ENCODE results near the gene SCAF11. TPM values are rescaled to one million over a fixed set of nuclear protein-coding genes. Genes with fewer than 3 reads are reported as not detected.
"Not testable (repeated sequence)": the region's sequence is repeated elsewhere in the genome, so short reads cannot be mapped to it uniquely, and the experiment has no call there.

Gene SCAF11
- total RNA-seq, 2 experiments from 2014 or later: 130 TPM

DNA sequence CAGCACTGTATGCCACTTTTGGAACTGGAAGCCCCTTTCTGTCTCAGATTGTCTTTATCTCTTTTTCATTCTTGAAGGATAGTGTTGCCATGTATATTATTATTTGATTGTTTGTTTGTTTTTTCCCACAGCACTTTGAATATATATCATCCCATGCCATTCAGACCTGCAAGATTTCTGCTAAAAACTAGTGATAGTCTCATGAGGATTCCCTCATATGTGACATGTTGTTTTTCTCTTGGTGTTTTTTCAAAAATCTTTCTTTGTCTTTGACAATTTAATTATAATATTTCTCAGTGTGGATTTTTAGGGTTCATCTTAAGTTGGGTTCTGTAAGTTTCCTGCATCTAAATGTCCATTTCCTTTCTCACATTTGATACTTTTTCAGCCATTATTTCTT is 36.8 kb upstream of the SCAF11 start:
- Histone ChIP-seq H3K27ac (ENCODE audit: low read depth, low read length, poor library complexity, severe bottlenecking) (no peak overlapping the region), H3K9me2 (ENCODE audit: insufficient read depth, low read length) (no peaks in the 10 kb centered on the region), H3K4me3 (ENCODE audit: low read depth, low read length, poor library complexity, severe bottlenecking) (no peak overlapping the region), H4K20me1 (ENCODE audit: insufficient read depth, low read length) (no peaks in the 10 kb centered on the region), H3K4me2 (ENCODE audit: low read length) (no peak overlapping the region), H3K4me1 (ENCODE audit: insufficient read depth, low read length, poor library complexity, severe bottlenecking) (no peaks in the 10 kb centered on the region), H3K79me2 (ENCODE audit: insufficient read depth, low read depth, low read length) (no peaks in the 10 kb centered on the region), H3K9me3 (ENCODE audit: low read length) (peaks cover 11% of the 10 kb centered on the region; the same call in 1 of the 2 replicates), H3K36me3 (ENCODE audit: insufficient read depth, low read length) (no peaks in the 10 kb centered on the region), H2AFZ (ENCODE audit: low read length) (no peak overlapping the region)
- no peak for DNase-seq (ENCODE audit: low spot score)
- TF ChIP-seq, protein P1, sequence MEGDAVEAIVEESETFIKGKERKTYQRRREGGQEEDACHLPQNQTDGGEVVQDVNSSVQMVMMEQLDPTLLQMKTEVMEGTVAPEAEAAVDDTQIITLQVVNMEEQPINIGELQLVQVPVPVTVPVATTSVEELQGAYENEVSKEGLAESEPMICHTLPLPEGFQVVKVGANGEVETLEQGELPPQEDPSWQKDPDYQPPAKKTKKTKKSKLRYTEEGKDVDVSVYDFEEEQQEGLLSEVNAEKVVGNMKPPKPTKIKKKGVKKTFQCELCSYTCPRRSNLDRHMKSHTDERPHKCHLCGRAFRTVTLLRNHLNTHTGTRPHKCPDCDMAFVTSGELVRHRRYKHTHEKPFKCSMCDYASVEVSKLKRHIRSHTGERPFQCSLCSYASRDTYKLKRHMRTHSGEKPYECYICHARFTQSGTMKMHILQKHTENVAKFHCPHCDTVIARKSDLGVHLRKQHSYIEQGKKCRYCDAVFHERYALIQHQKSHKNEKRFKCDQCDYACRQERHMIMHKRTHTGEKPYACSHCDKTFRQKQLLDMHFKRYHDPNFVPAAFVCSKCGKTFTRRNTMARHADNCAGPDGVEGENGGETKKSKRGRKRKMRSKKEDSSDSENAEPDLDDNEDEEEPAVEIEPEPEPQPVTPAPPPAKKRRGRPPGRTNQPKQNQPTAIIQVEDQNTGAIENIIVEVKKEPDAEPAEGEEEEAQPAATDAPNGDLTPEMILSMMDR (conservative IDR thresholded peaks at IDR 0.05; ENCODE audit: low read length): no peak
- ChIA-PET POLR2A (interaction anchor here (0.7 kb wide), 1 partner anchor 27 kb away, joined by 3 read pairs; no protein-coding TSS in a partner anchor), CTCF (ENCODE audit: unreplicated experiment) (no interaction called here)
- intact Hi-C loops (cut with micrococcal nuclease; ENCODE audit: unreplicated experiment): no loop called here
- BruUV-seq (replicated peaks): no TSS peak

DNA sequence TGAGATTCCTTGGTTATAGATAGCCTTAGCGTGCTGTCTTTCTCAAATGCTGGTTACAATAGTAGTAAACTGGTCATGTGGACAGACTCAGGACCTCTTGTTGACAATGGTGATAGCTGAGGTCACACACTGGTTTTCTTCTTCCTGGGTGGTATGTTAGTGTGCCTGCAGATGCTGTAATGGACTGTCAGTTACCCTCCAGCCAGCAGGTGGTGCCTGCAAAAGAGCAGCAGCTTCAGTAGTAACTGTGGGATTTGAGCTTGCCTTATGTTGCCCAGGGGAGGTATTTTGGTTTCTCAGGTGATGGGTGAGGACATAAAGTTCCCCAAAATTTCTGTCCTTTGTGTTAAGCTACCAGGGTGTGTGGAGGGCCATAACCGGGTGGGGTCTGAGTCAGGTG is 33.7 kb upstream of the SCAF11 start:
- H3K9me2 ChIP-seq (ENCODE audit: insufficient read depth, low read length): no peaks in the 10 kb centered on the region
- no peak overlapping the region for H3K27ac ChIP-seq (ENCODE audit: low read depth, low read length, poor library complexity, severe bottlenecking)
- no peak for DNase-seq (ENCODE audit: low spot score)
- H2AFZ ChIP-seq (ENCODE audit: low read length): no peak overlapping the region
- no peaks in the 10 kb centered on the region for H3K4me1 ChIP-seq (ENCODE audit: insufficient read depth, low read length, poor library complexity, severe bottlenecking)
- ChIA-PET CTCF (ENCODE audit: unreplicated experiment) (no interaction called here), POLR2A (interaction anchor here (1.1 to 1.2 kb wide), 2 partner anchors 14 to 58 kb away, joined by 3 to 6 read pairs; no protein-coding TSS in a partner anchor)
- H4K20me1 ChIP-seq (ENCODE audit: insufficient read depth, low read length): no peaks in the 10 kb centered on the region
- no peak overlapping the region for H3K4me2 ChIP-seq (ENCODE audit: low read length)
- no peak overlapping the region for H3K4me3 ChIP-seq (ENCODE audit: low read depth, low read length, poor library complexity, severe bottlenecking)
- no peak for TF ChIP-seq EZH2phosphoT487 (IDR thresholded peaks at IDR 0.05; ENCODE audit: borderline replicate concordance, low read depth, low read length)
- TF ChIP-seq, protein P1 (conservative IDR thresholded peaks at IDR 0.05; ENCODE audit: low read length): peak; percentile 35
- H3K9me3 ChIP-seq (ENCODE audit: low read length): peaks cover 11% of the 10 kb centered on the region; the same call in 1 of the 2 replicates
- H3K36me3 ChIP-seq (ENCODE audit: insufficient read depth, low read length): no peaks in the 10 kb centered on the region
- no peaks in the 10 kb centered on the region for H3K79me2 ChIP-seq (ENCODE audit: insufficient read depth, low read depth, low read length)
- intact Hi-C loops (cut with micrococcal nuclease; ENCODE audit: unreplicated experiment): no loop called here
- BruUV-seq (replicated peaks): no TSS peak

DNA sequence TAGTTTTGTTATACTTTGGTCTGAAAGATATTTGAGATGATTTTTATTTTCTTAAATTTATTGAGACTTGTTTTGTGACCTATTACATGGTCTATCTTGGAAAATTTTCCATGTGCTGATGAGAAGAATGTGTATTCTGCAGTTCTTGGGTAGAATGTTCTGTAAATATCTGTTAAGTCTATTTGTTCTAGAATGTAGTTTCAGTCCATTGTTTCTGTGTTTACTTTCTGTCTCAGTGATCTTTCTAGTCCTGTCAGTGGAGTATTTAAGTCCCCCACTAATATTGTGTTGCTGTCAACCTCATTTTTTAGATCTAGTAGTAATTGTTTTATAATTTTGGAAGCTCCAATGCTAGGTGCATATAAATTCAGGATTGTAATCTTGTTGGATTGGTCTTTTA is 30.4 kb upstream of the SCAF11 start:
- POLR2A ChIA-PET: interaction anchor here (0.6 to 1.2 kb wide), 2 partner anchors 14 to 18 kb away, joined by 3 read pairs; no protein-coding TSS in a partner anchor
- no peak for DNase-seq (ENCODE audit: low spot score)
- CTCF ChIA-PET (ENCODE audit: unreplicated experiment): no interaction called here
- no peak overlapping the region for H3K4me3 ChIP-seq (ENCODE audit: low read depth, low read length, poor library complexity, severe bottlenecking)
- no peaks in the 10 kb centered on the region for H3K36me3 ChIP-seq (ENCODE audit: insufficient read depth, low read length)
- no peak overlapping the region for H3K27ac ChIP-seq (ENCODE audit: low read depth, low read length, poor library complexity, severe bottlenecking)
- H3K9me2 ChIP-seq (ENCODE audit: insufficient read depth, low read length): no peaks in the 10 kb centered on the region
- no peak for TF ChIP-seq EZH2phosphoT487 (IDR thresholded peaks at IDR 0.05; ENCODE audit: borderline replicate concordance, low read depth, low read length)
- TF ChIP-seq, protein P1 (conservative IDR thresholded peaks at IDR 0.05; ENCODE audit: low read length): no peak
- intact Hi-C loops (cut with micrococcal nuclease; ENCODE audit: unreplicated experiment): no loop called here
- no peaks in the 10 kb centered on the region for H4K20me1 ChIP-seq (ENCODE audit: insufficient read depth, low read length)
- no peak overlapping the region for H2AFZ ChIP-seq (ENCODE audit: low read length)
- no peaks in the 10 kb centered on the region for H3K4me1 ChIP-seq (ENCODE audit: insufficient read depth, low read length, poor library complexity, severe bottlenecking)
- BruUV-seq (replicated peaks): no TSS peak
- H3K9me3 ChIP-seq (ENCODE audit: low read length): no peaks in the 10 kb centered on the region
- no peak overlapping the region for H3K4me2 ChIP-seq (ENCODE audit: low read length)
- no peaks in the 10 kb centered on the region for H3K79me2 ChIP-seq (ENCODE audit: insufficient read depth, low read depth, low read length)

DNA sequence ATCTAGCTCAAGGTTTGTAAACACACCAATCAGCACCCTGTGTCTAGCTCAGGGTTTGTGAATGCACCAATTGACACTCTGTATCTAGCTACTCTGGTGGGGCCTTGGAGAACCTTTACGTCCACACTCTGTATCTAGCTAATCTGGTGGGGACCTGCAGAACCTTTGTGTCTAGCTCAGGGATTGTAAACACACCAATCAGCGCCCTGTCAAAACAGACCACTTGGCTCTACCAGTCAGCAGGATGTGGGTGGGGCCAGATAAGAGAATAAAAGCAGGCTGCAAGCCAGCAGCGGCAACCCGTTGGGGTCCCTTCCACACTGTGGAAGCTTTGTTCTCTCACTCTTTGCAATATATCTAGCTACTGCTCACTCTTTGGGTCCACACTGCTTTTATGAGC is 28.3 kb upstream of the SCAF11 start:
- not testable (repeated sequence) for BruUV-seq (replicated peaks)

More for the DNA sequence above, 28.3 kb upstream of the SCAF11 start:
- H3K4me2 ChIP-seq (ENCODE audit: low read length); intact Hi-C loops (cut with micrococcal nuclease; ENCODE audit: unreplicated experiment); H3K36me3 ChIP-seq (ENCODE audit: insufficient read depth, low read length); H4K20me1 ChIP-seq (ENCODE audit: insufficient read depth, low read length); H3K9me2 ChIP-seq (ENCODE audit: insufficient read depth, low read length); DNase-seq (ENCODE audit: low spot score); H3K4me1 ChIP-seq (ENCODE audit: insufficient read depth, low read length, poor library complexity, severe bottlenecking); H3K9me3 ChIP-seq (ENCODE audit: low read length); H3K79me2 ChIP-seq (ENCODE audit: insufficient read depth, low read depth, low read length); H2AFZ ChIP-seq (ENCODE audit: low read length); H3K4me3 ChIP-seq (ENCODE audit: low read depth, low read length, poor library complexity, severe bottlenecking); H3K27ac ChIP-seq (ENCODE audit: low read depth, low read length, poor library complexity, severe bottlenecking); POLR2A ChIA-PET: not testable (repeated sequence)
- CTCF ChIA-PET (ENCODE audit: unreplicated experiment): interaction anchor here (0.8 kb wide), 1 partner anchor 31 kb away, joined by 3 read pairs; no protein-coding TSS in a partner anchor
